GM12872 (cell line): Measurements from ENCODE around the gene TTC28.

Experiments used
- CTCF ChIP-seq: IDR thresholded peaks from 3 replicates; pipeline ENCODE4 v1.5.1; 2011; ENCODE audit warnings: low read depth, mild to moderate bottlenecking, low read length, moderate library complexity; ENCODE audit not compliant: insufficient read depth

The TTC28 gene

GRCh38 chr22:27996529-27996925 is 683.1 kb downstream of the TTC28 start:
- no peak for TF ChIP-seq CTCF

GRCh38 chr22:27995801-27996528 is 683.7 kb downstream of the TTC28 start:
- no peak for TF ChIP-seq CTCF

- no peak for TF ChIP-seq CTCF
Measured at GRCh38 chr22:27994481-27995331, 684.9 kb downstream of the TTC28 start.

- no peak for TF ChIP-seq CTCF
Measured at GRCh38 chr22:27993774-27994350, 685.8 kb downstream of the TTC28 start.

- TF ChIP-seq CTCF: no peak
Measured at GRCh38 chr22:27993201-27993635, 686.4 kb downstream of the TTC28 start.

- TF ChIP-seq CTCF: no peak
Measured at GRCh38 chr22:27992294-27993165, 687.1 kb downstream of the TTC28 start.
